Peyer's patch (tissue), 4 donors: ENCODE results near the gene PAK1IP1. TPM values are rescaled to one million over a fixed set of nuclear protein-coding genes. Genes with fewer than 3 reads are reported as not detected.

Experiments used
- DNase-seq, 3 donors: peaks; one replicate each; pipeline ENCODE4 v3.0.0-alpha.2; 2017 to 2019
- H3K27ac ChIP-seq, 4 donors: fragments of 200-600 bp; sonication (generic); one replicate each; pipeline ENCODE4 v1.5.1; 2016 to 2019
- H3K27me3 ChIP-seq, 2 donors: fragments of 200-600 bp; sonication (generic); one replicate each; pipeline ENCODE4 v1.5.1; 2019
- H3K36me3 ChIP-seq, 3 donors: fragments of 200-600 bp; sonication (generic); one replicate each; pipeline ENCODE4 v1.5.1; 2016 to 2019
- H3K4me1 ChIP-seq, 4 donors: fragments of 200-600 bp; sonication (generic); one replicate each; pipeline ENCODE4 v1.5.1; 2016 to 2019
- H3K4me3 ChIP-seq, 4 donors: fragments of 200-600 bp; sonication (generic); 1 replicate in 3 of 4; 2 replicates in 1 of 4; pipeline ENCODE4 v1.5.1; 2016 to 2019; ENCODE audit warnings: mild to moderate bottlenecking in 1 of 4
- H3K9me3 ChIP-seq, 4 donors: fragments of 200-600 bp; sonication (generic); one replicate each; pipeline ENCODE4 v1.5.1; 2016 to 2019; ENCODE audit warnings: mild to moderate bottlenecking in 1 of 4
- CTCF ChIP-seq, 6 experiments: fragments of 450-650 bp in 4 of 6; fragments of 200-600 bp in 2 of 6; sonication (generic) in 1 of 6; IDR thresholded peaks; one replicate each; pipeline ENCODE4 v1.5.1; 2017 to 2019; ENCODE audit warnings: antibody characterized with exemption in 6 of 6, mild to moderate bottlenecking in 3 of 6, moderate library complexity in 1 of 6
- POLR2A ChIP-seq, 2 donors: fragments of 450-650 bp; IDR thresholded peaks; one replicate each; pipeline ENCODE4 v1.5.1; 2017; ENCODE audit warnings: antibody characterized with exemption in 2 of 2, mild to moderate bottlenecking in 2 of 2, moderate library complexity in 2 of 2
- total RNA-seq, 4 donors: library from RNA; depleted of rRNA; stranded (reverse); fragments of >200 nt; gene quantifications; one replicate each; pipeline ENCODE4 v1.1.0, GENCODE V29; 2016

PAK1IP1 gene
- total RNA-seq, 4 donors from 2014 or later = 3.3 to 6.8 (median 5.5) TPM

- TF ChIP-seq CTCF (IDR thresholded peaks at IDR 0.05) (no peak), POLR2A (IDR thresholded peaks at IDR 0.05) (no peak)
- H3K4me3 ChIP-seq = no peak overlapping the region
- H3K9me3 ChIP-seq = no peaks in the 10 kb centered on the region
- peaks cover 0 to 19% (median 0%) of the 10 kb centered on the region in 3 donors for H3K36me3 ChIP-seq
- no peak for DNase-seq
- no peaks in the 10 kb centered on the region for H3K27me3 ChIP-seq
- no peak overlapping the region for H3K27ac ChIP-seq
- peaks cover 3 to 15% (median 8%) of the 10 kb centered on the region in 4 donors for H3K4me1 ChIP-seq
Measured at GRCh38 chr6:10696655-10697054, 1.9 kb downstream of the PAK1IP1 start.

- no peaks in the 10 kb centered on the region for H3K4me1 ChIP-seq
- no peak overlapping the region for H3K27ac ChIP-seq
- no peak for TF ChIP-seq POLR2A (IDR thresholded peaks at IDR 0.05)
- no peak for TF ChIP-seq CTCF (IDR thresholded peaks at IDR 0.05)
- no peak overlapping the region for H3K4me3 ChIP-seq
- H3K9me3 ChIP-seq = no peaks in the 10 kb centered on the region
- no peak for DNase-seq
- peaks cover 0 to 14% (median 0%) of the 10 kb centered on the region in 3 donors for H3K36me3 ChIP-seq
- no peaks in the 10 kb centered on the region for H3K27me3 ChIP-seq
Measured at GRCh38 chr6:10713962-10714361, 19.2 kb downstream of the PAK1IP1 start.

- Histone ChIP-seq H3K27ac (peak overlapping the region in 3 of 4 donors; percentile 69 to 95 (median 77)), H3K4me3 (peak overlapping the region; percentile 44 to 65 (median 60)), H3K27me3 (no peaks in the 10 kb centered on the region), H3K9me3 (no peaks in the 10 kb centered on the region), H3K36me3 (no peaks in the 10 kb centered on the region), H3K4me1 (peaks cover 0 to 9% (median 3%) of the 10 kb centered on the region in 4 donors)
- TF ChIP-seq POLR2A (IDR thresholded peaks at IDR 0.05) (no peak), CTCF (IDR thresholded peaks at IDR 0.05) (no peak)
- DNase-seq = no peak
Measured at GRCh38 chr6:10719296-10719963, 24.7 kb downstream of the PAK1IP1 start.

GRCh38 chr6:10719964-10720264 is 25.1 kb downstream of the PAK1IP1 start:
- no peak for DNase-seq
- peaks cover 0 to 1% (median 0%) of the 10 kb centered on the region in 3 donors for H3K36me3 ChIP-seq
- H3K4me1 ChIP-seq = peaks cover 0 to 12% (median 3%) of the 10 kb centered on the region in 4 donors
- peak overlapping the region; percentile 69 to 95 (median 78) for H3K27ac ChIP-seq
- no peak for TF ChIP-seq POLR2A (IDR thresholded peaks at IDR 0.05)
- TF ChIP-seq CTCF (IDR thresholded peaks at IDR 0.05) = no peak
- no peaks in the 10 kb centered on the region for H3K9me3 ChIP-seq
- peak overlapping the region; percentile 44 to 65 (median 60) for H3K4me3 ChIP-seq
- H3K27me3 ChIP-seq = no peaks in the 10 kb centered on the region

- Histone ChIP-seq H3K9me3 (no peaks in the 10 kb centered on the region), H3K27me3 (no peaks in the 10 kb centered on the region), H3K36me3 (peaks cover 0 to 6% (median 0%) of the 10 kb centered on the region in 3 donors), H3K4me1 (peaks cover 0 to 12% (median 3%) of the 10 kb centered on the region in 4 donors), H3K27ac (peak overlapping the region; percentile 69 to 95 (median 78)), H3K4me3 (peak overlapping the region; percentile 44 to 65 (median 60))
- DNase-seq = peak; percentile 56 to 76 (median 69)
- peak; percentile 18 to 40 for TF ChIP-seq POLR2A (IDR thresholded peaks at IDR 0.05)
- TF ChIP-seq CTCF (IDR thresholded peaks at IDR 0.05) = no peak
Measured at GRCh38 chr6:10720265-10720959, 25.6 kb downstream of the PAK1IP1 start.
